HG03432 (cell line): ENCODE results near the gene MAD1L1.
"Not testable (repeated sequence)": the region's sequence is repeated elsewhere in the genome, so short reads cannot be mapped to it uniquely, and the experiment has no call there.

Experiments used
- ATAC-seq: cut with Tn5 transposase; IDR thresholded peaks from one replicate; pipeline ENCODE4 v1.9.1; 2021; ENCODE audit warnings: mild to moderate bottlenecking, moderate library complexity; ENCODE audit not compliant: unreplicated experiment

The MAD1L1 gene

GRCh38 chr7:1849351-1850041 lies 383.2 kb downstream of the MAD1L1 start:
- ATAC-seq, result no peak

GRCh38 chr7:1848911-1849311 lies 383.8 kb downstream of the MAD1L1 start:
- ATAC-seq, result no peak

DNA sequence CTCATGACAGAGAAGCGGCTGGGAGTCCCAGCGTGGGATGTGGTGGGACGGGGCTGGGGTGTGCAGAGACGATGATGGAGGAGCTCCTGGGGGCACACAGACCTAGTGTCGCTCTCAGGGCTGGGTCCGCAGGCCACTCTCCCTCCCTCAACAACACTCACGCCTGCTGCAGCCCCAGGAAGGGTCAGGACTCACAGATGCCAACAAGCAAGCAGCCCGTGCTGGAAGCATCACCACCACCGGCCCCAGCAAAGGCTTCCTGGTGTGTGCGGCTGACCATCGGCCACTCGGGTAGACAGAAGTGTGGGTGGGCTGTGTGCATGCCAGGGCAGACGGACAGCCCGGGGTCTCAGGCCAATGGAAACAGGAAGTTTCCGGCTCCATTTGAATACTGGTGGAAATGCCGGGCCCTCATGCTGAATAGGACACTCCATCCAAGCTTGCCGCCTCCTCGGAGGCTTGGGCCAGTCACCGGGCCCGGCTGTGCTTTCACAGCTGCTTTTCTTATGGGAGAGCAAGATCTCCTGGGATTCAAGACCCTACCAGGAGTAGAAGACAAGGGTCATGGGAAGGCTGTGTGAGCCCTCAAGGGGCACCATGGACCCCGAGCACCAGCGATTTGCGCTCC lies 384.6 kb downstream of the MAD1L1 start:
- no peak for ATAC-seq

DNA sequence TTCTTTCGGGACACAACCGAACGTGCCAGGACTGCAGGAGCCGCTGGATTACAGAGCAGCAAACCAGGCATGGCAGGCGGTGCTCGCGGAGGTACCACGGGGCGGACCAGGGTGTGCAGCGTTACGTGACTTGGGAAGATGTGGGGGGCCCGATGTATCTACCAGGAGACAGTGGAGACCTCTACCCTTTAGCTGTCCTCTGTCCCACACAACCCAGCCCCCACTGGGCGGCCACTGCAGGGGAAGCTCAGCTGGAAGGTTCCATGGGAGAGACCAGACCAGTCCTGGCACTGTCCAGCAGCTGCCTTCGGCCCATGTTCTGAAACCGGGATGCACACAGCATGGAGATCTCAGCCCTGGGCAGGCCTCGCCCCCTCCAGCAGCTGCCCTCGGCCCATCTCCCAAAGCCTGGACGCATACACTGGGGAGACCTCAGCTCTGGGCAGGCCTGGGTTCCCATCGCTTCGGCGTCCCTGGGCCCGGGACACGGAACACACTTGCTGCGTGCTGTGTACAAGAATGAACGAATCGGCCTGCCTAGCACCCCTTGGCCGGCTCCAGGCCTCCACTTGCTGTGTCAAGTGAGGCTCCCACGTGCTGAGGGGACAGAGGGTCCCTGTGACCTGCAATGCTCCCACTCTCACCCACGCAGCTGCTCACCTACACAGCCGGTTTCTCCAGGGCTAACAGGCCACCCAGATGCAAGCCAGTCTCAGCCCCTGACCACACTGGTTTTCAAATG lies 385.3 kb downstream of the MAD1L1 start:
- ATAC-seq, result no peak

GRCh38 chr7:1846331-1847065 lies 386.2 kb downstream of the MAD1L1 start:
- ATAC-seq, result no peak

GRCh38 chr7:1845536-1846311 lies 387.0 kb downstream of the MAD1L1 start:
- no peak for ATAC-seq

- no peak for ATAC-seq
Measured at GRCh38 chr7:1844951-1845390, 387.8 kb downstream of the MAD1L1 start.

DNA sequence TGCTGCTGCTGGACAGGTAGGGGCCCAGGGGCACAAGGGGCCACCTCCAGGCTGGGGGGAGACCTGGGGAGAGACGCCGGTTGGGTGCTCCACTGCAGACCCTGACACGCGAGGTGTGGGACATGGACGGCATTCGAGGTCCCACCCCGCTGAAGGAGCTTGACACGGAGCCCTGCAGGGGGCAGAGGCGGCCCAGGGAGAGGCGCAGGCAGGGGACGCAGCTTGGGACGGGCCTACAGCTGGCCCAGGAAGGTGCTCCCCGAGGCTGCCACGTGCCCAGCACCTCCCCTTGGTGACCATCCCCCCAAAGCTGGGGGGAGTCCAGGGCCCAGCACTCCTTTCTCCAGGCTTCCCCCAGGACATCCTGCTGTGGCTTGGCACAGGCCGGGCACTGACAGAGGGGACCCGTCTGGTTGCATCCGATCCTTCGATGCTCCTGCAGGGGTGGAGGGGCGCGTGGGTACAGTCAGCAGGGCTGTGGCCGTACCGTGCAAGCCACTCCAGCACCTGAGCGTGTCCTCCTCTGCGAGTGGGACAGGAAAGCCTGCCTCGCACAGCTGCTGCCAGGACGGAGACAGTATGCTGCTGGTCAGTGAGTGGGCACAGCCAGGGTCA lies 388.3 kb downstream of the MAD1L1 start:
- no peak for ATAC-seq

DNA sequence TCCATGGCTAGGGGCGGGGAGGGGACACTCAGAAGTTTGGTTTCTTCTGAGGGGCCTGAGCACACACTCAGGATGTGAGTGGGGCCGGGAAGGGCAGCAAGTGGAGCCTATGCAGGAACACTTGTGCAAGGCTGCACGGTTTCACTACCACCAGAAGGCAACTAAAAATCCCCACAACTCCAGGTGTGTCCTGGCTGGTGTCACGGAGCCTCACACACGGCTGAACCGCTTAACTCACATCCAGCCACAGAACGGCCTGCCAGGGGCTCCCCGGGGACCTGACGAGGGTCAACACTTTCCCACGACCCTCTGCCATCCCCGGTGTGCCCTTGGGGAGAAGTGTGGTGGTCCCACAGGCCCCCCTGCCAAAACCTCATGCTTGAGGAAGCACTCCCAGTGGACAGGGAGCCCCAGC lies 388.8 kb downstream of the MAD1L1 start:
- ATAC-seq, result no peak

GRCh38 chr7:1843271-1843861 lies 389.4 kb downstream of the MAD1L1 start:
- ATAC-seq, result no peak

DNA sequence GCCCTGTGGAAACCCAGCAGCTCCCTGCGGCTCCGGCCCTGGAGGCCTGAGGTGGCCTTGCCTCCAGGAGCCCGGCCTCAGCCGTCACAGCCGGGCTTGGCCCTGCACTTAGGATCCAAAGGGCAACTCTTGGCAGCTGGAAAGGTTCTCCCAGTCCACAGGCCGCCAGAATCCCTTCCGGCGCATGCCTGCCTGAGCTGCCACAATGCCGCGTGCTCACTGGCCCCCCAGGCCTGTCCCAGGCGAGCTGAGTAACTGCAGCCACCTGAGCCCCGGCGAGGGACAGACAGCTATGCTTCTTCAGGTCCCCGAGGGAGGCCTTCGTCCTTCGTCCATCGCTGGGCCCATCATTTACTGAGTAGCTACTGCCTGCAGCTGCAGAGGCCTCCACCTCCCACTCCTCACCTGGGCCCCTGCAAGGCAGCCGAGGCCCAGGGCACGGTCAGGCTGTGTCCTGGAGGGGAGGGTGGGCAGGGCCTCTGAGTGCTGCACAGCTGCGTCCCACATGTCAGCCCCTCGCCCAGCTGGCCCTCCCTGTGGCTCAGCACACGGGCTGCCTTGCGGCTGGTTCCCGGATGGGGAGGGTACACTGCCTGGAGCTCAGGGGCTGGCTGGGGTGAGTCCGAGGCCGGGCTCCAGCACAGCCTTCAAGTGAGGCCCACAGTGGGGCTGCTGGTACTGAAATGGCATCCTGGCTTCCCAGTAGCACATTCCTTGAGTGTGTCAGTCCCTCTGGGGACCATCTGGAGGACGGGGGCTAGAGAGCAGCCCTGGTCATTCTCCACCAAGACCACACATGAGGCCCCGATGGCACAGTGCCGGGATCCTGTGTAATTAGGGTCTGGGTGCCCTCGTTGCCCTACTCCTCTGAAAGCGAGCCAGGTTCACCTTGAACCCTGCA lies 390.2 kb downstream of the MAD1L1 start:
- ATAC-seq, result no peak

DNA sequence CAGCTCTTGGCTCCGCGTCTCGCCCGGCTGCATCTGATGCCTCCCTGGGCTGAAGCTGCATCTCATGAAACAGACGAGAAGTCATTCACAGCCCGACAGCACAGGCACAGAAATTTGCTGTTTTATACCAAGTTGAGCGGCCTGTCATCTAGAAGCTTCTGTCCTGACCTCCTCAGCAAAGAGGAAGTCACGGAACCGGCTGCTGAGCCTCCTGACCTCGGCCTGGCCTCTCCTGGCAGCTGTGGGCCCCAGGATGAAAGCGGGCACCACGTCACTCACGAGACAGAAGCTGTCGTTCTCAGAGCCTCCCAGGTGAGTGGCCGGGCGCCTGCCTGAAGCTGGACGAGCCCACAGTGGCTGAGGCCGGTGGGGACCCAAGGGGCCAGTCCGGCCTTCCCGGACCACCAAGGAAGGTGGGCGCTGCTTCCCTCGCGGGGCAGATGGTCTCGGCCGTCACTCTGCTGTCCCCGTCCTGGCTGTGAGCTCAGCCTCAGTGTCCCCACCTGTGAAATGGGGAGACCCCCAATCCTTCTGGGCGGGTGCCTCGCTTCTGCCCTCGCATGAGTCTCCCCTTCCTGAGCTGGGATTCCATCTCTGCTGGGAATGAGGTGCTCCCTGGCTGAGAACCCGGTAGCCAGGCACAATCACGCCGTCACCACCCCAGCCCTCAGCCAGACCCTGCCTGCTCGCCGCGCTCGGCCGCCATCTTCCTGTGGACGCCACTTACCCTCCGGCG lies 391.3 kb downstream of the MAD1L1 start:
- not testable (repeated sequence) for ATAC-seq

DNA sequence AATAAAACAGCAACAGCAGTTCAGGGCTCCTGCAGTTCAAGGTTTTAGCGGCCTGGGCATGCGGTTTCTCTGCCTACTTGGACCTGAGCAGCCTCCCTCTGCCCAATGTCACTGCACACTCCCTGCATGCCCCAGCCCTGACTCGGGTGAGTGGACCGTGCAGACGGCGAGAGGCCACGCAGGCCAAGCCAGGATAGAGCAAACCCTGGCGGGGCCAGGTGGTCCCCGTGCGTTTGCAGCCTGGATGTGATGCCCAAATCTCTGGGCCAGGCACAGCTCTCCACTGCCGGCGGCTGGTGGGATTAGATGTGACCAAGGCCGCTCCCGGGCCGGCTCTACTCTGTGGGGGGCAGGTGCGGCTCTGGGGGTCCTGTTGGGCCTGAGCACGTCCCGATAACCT lies 392.0 kb downstream of the MAD1L1 start:
- ATAC-seq, result not testable (repeated sequence)

- ATAC-seq, result no peak
Measured at GRCh38 chr7:1839701-1840100, 393.0 kb downstream of the MAD1L1 start.

DNA sequence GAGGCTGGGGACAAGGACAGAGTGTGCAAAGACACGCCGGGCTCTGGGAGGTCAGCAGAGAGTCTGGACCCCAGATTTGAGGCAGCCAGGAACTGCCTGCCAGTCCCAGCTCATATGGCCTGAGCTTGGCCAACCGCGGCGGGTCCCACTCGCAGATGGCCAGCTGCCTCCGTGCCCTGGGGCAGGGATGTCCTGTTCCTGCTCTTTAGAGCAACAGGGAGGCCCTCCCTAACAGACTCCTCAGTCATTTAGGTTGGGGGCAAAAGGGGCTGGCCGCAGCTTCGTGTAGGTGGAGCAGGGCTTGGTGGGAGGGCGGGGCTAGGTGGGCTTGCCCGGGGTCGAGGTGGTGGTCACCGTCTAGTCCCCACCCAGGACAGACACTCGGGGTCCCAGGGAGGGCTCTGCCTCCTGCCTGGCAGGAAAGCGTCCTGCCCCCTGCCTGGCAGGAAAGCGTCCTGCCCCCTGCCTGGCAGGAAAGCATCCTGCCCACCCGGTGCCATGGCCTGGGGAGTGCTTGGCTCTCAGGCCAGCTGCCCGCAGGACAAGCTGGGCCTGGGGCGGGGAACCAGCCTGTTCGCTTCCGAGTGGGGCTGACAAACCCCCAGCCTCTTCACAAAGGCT lies 393.7 kb downstream of the MAD1L1 start:
- not testable (repeated sequence) for ATAC-seq

- not testable (repeated sequence) for ATAC-seq
Measured at GRCh38 chr7:1838544-1838872, 394.2 kb downstream of the MAD1L1 start.

DNA sequence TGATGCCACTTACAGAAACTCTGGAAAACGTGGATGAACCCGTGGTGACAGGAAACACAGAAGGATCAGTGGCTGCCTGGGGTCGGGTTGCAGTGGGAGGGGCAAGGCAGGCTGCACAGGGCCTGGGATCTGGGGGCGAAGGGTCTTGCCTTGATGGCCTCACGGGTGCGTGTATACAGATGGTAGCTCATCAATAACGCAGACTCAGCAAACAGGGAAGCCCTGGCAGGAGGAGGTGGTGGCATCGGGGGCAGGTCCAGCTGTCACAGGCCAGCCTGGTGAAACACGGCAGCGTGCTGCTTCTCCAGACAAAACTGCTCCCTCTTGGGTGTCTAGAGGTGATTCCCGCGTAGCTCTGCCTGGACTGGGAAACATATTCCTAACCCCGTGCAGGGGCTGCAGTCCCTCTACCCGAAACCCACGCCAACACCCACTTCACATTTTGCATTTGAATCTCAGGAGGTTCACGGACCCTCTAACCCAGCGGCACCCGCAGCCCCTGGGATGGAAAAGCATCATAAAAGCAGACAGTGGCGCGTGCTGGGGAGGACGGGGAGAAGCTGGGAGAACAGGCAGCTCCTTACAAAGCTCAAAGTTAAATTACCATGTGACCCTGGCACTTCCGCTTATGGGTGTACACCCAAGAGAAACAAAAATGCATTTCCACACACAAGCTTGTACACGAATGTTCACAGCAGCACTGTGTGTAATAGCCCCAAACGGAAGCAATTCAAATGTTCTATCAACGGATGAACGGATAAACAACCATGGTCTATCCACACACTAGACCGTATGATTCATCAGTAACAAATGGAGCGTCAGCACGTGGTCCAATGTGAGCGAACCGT lies 394.8 kb downstream of the MAD1L1 start:
- not testable (repeated sequence) for ATAC-seq
